Left lung (tissue), 10 donors: ENCODE measurements around the gene MATN4. TPM values are rescaled to one million over a fixed set of nuclear protein-coding genes. Genes with fewer than 3 reads are reported as not detected.

ENCODE experiments used
- ATAC-seq: fragments of 200-7000 bp; cut with Tn5 transposase; one replicate; pipeline ENCODE4 v1.9.1; 2020; ENCODE audit warnings: moderate library complexity
- DNase-seq, 4 donors: peaks; one replicate each; pipeline ENCODE4 v3.0.0-alpha.2; 2013 to 2020
- H3K27ac ChIP-seq, 2 donors: fragments of 200-600 bp; sonication (generic) in 1 of 2; one replicate each; pipeline versions ENCODE4 v1.5.0 to v1.8.0; 2020 to 2021
- H3K27me3 ChIP-seq, 2 donors: fragments of 200-600 bp; sonication (generic) in 1 of 2; one replicate each; pipeline versions ENCODE4 v1.5.0 to v1.8.0; 2020 to 2021
- H3K36me3 ChIP-seq, 2 donors: fragments of 200-600 bp; sonication (generic) in 1 of 2; one replicate each; pipeline versions ENCODE4 v1.5.0 to v1.8.0; 2020 to 2021
- H3K4me1 ChIP-seq, 2 donors: fragments of 200-600 bp; one replicate each; pipeline ENCODE4 v1.8.0; 2021
- H3K4me3 ChIP-seq, 2 donors: fragments of 200-600 bp; sonication (generic) in 1 of 2; one replicate each; pipeline versions ENCODE4 v1.5.0 to v1.8.0; 2020 to 2021; ENCODE audit warnings: mild to moderate bottlenecking in 1 of 2
- H3K9me3 ChIP-seq, 2 donors: fragments of 200-600 bp; sonication (generic) in 1 of 2; one replicate each; pipeline versions ENCODE4 v1.5.0 to v1.8.0; 2020 to 2021
- intact Hi-C, 2 donors: fragments of 100-400 bp; cut with DNase I; formaldehyde crosslinking; loops; one replicate each; pipeline versions ENCODE4 v1.11.2 to v1.14.2; 2022
- polyA plus RNA-seq, 6 donors: library from polyadenylated mRNA; unstranded; fragments of 120-200 nt; gene quantifications; one replicate each; pipeline ENCODE4 v1.2.1, GENCODE V29; 2013; ENCODE audit not compliant: insufficient read length in 6 of 6
- total RNA-seq, 2 donors: library from RNA; stranded (reverse); fragmentation: NEBNext Ultra II Directional; extraction: Animal tissue kit (Norgen Biotek cat#: 25700); gene quantifications; one replicate each; pipeline ENCODE4 v1.2.1, GENCODE V29; 2021
- TF ChIP-seq, protein P1 (sequence below), 2 donors: fragments of 200-600 bp; sonication (generic) in 1 of 2; IDR thresholded peaks; one replicate each; pipeline versions ENCODE4 v1.5.0 to v1.8.0; 2021; ENCODE audit warnings: antibody characterized with exemption in 2 of 2
- donor health status: DM: no; HTN: yes; CAD: no.
- donor health status: DM: no; HTN: no; CAD: no.

The MATN4 gene
- total and polyA plus RNA-seq, 8 donors = 0.07 to 0.23 (median 0.13) TPM; not detected in 4

- DNase-seq (peak; percentile 59 to 90 (median 78)), ATAC-seq (peak; percentile 88)
- H3K27ac ChIP-seq = no peak overlapping the region
- H3K4me3 ChIP-seq = no peak overlapping the region
- intact Hi-C loops = no loop called here
- H3K36me3 ChIP-seq = no peaks in the 10 kb centered on the region
- H3K27me3 ChIP-seq = peaks cover 0 to 41% of the 10 kb centered on the region in 2 donors
- H3K4me1 ChIP-seq = peaks cover 8 to 23% of the 10 kb centered on the region in 2 donors
- TF ChIP-seq, protein P1, sequence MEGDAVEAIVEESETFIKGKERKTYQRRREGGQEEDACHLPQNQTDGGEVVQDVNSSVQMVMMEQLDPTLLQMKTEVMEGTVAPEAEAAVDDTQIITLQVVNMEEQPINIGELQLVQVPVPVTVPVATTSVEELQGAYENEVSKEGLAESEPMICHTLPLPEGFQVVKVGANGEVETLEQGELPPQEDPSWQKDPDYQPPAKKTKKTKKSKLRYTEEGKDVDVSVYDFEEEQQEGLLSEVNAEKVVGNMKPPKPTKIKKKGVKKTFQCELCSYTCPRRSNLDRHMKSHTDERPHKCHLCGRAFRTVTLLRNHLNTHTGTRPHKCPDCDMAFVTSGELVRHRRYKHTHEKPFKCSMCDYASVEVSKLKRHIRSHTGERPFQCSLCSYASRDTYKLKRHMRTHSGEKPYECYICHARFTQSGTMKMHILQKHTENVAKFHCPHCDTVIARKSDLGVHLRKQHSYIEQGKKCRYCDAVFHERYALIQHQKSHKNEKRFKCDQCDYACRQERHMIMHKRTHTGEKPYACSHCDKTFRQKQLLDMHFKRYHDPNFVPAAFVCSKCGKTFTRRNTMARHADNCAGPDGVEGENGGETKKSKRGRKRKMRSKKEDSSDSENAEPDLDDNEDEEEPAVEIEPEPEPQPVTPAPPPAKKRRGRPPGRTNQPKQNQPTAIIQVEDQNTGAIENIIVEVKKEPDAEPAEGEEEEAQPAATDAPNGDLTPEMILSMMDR (IDR thresholded peaks at IDR 0.05) = peak; percentile 82 to 93
- H3K9me3 ChIP-seq = no peaks in the 10 kb centered on the region
Measured at GRCh38 chr20:45290677-45291355, 17.3 kb downstream of the MATN4 start.

GRCh38 chr20:45289942-45290676, 18.0 kb downstream of the MATN4 start:
- intact Hi-C loops = no loop called here

GRCh38 chr20:45288860-45289259, 19.2 kb downstream of the MATN4 start:
- Histone ChIP-seq H3K4me3 (no peak overlapping the region), H3K27ac (no peak overlapping the region), H3K9me3 (no peaks in the 10 kb centered on the region), H3K4me1 (peaks cover 8 to 23% of the 10 kb centered on the region in 2 donors), H3K27me3 (peaks cover 0 to 24% of the 10 kb centered on the region in 2 donors), H3K36me3 (no peaks in the 10 kb centered on the region)
- no peak for DNase-seq
- ATAC-seq = no peak
- intact Hi-C loops = no loop called here
- TF ChIP-seq, protein P1 (IDR thresholded peaks at IDR 0.05) = no peak

More at GRCh38 chr20:45289942-45290676, 18.0 kb downstream of the MATN4 start:
- Histone ChIP-seq H3K4me1 (peaks cover 8 to 23% of the 10 kb centered on the region in 2 donors), H3K36me3 (no peaks in the 10 kb centered on the region), H3K27ac (no peak overlapping the region), H3K9me3 (no peaks in the 10 kb centered on the region), H3K4me3 (no peak overlapping the region), H3K27me3 (peaks cover 0 to 35% of the 10 kb centered on the region in 2 donors)
- no peak for ATAC-seq
- TF ChIP-seq, protein P1 (IDR thresholded peaks at IDR 0.05) = no peak
- DNase-seq = no peak

GRCh38 chr20:45288376-45288775, 19.7 kb downstream of the MATN4 start:
- intact Hi-C loops = no loop called here
- TF ChIP-seq, protein P1 (IDR thresholded peaks at IDR 0.05) = no peak
- no peak overlapping the region for H3K4me3 ChIP-seq
- ATAC-seq (no peak), DNase-seq (no peak)
- H3K27me3 ChIP-seq = peaks cover 0 to 19% of the 10 kb centered on the region in 2 donors
- H3K27ac ChIP-seq = no peak overlapping the region
- peaks cover 7 to 21% of the 10 kb centered on the region in 2 donors for H3K4me1 ChIP-seq
- no peaks in the 10 kb centered on the region for H3K36me3 ChIP-seq
- H3K9me3 ChIP-seq = no peaks in the 10 kb centered on the region

DNA sequence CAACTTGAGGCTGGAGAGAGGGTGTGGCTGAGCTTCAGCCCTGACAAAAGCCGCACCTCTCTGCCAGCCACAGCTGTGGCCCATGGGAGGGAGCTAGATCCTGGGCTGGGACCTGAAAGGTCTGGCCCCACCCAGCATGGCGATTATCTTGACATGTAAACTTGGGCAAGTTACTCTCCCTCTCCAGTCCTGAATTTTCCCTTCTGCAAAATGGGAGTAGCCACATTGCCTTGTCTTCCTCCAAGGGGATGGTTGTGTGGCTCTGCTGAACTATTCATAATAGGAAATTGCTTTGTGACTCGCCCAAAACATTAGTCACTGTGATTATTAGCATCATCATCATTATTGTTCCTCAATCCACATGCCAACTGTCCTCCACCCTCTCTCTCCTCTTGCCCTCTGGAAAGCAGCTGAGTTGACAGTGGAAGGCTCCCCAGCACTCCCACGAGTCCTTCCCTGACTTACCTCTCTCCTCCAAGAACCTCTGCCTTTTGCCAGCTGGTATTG, 24.5 kb downstream of the MATN4 start:
- H3K36me3 ChIP-seq = no peaks in the 10 kb centered on the region
- TF ChIP-seq, protein P1 (IDR thresholded peaks at IDR 0.05) = no peak
- H3K9me3 ChIP-seq = no peaks in the 10 kb centered on the region
- H3K27ac ChIP-seq = no peak overlapping the region
- intact Hi-C loops = no loop called here
- H3K27me3 ChIP-seq = no peaks in the 10 kb centered on the region
- H3K4me3 ChIP-seq = no peak overlapping the region
- no peak for DNase-seq
- H3K4me1 ChIP-seq = no peaks in the 10 kb centered on the region
- ATAC-seq = no peak
